A673 (cell line): ENCODE data around the gene HOXA4.

Source experiments
- CTCF ChIP-seq: fragments of 300-800, 200-600 bp; sonication (generic); conservative IDR thresholded peaks from 2 replicates; pipeline ENCODE4 v1.5.1; 2017; ENCODE audit warnings: low read depth, mild to moderate bottlenecking, antibody characterized with exemption, low read length, moderate library complexity, mixed read lengths
- EZH2 ChIP-seq: fragments of 200-600 bp; sonication (generic); IDR thresholded peaks from 2 replicates; pipeline ENCODE4 v1.6.1; 2017; ENCODE audit warnings: borderline replicate concordance, low read depth, mild to moderate bottlenecking, mixed read lengths, antibody characterized with exemption, low read length; ENCODE audit not compliant: poor library complexity, severe bottlenecking

- TF ChIP-seq CTCF (no peak), EZH2 (no peak)
Measured at GRCh38 chr7:27126596-27127327, 3.8 kb downstream of the HOXA4 start.
